Limb (tissue), 2 donors: ENCODE data around the gene IRX3.

Experiments used
- DNase-seq, 2 donors: peaks; one replicate each; pipeline ENCODE4 v3.0.0-alpha.2; 2016; ENCODE audit errors: extremely low spot score in 2 of 2

Gene IRX3

DNA sequence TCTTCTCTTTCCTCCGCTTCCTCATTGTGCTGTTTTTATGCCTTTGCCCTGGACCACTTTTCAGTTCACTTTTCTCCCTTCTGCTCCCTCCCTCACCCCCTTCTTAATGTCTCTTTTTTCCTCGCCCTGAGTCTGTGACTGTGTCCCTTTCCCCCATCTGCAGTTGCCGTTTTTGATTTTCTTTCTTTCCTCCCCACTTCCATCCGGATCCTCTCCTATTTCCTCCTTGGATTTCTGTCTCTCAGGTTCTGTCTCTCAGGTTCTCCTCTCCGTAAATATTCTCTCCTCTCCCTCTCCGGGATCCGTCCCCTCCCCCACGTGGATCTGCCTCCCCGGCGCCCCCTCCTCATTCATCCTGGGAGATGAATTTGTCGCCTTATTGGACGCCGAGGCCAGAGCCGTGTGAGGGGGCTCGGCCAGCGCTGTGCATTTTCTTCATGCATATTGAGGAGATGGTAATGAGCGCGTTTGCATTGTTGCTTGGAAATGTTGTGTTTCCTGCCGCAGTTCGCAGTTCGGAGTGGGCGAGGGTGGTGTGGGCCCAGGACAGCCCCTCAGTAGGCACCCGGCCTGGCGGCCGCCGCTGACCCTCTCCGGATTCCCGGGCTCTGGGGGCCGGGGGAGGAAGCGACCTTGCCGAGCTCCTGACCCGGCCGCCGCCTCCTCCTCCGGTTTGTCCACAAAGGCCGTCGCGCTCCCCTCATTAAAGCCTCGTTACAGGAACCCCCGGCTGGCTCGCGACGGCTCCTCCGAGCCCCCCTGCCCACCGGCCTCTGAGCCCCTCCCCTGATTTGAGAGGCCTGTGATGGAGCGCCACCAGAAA lies 4.5 kb upstream of the IRX3 start:
- peak in 1 of 2 donors; percentile 52 for DNase-seq

GRCh38 chr16:54289945-54290832 lies 3.6 kb upstream of the IRX3 start:
- peak in 1 of 2 donors; percentile 56 for DNase-seq

DNA sequence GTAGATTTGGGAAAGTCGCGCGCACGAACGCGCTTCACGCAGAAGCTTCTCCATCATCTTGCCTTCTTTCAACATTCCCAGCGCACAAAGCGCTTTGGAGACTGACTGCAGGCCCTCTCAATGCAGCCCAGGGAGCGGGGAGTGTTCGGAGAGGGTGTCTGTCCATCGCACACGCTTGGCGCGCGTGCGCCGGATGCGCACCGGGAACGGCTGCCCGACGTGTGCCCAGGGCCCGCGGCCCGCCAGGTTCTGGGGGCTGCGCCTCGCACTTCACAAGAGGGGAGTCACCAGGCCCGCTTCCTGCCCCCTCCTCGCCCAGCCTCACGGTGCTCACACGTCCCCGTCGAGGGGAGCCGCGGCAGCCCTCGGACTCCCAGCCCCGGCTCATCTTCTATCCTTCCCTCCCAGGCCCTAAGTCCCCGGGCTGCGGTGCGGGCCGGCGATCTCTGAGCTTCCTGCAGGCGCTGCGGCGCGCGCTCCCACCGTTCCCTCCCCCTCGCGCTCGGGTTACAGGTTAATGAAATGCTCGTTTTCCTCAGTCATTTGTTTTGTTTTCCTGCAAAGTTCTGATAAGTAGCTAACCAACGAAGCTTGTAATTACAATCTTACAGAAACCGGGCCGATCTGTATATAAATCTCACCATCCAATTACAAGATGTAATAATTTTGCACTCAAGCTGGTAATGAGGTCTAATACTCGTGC lies 2.8 kb upstream of the IRX3 start:
- peak in 1 of 2 donors; percentile 59 for DNase-seq

DNA sequence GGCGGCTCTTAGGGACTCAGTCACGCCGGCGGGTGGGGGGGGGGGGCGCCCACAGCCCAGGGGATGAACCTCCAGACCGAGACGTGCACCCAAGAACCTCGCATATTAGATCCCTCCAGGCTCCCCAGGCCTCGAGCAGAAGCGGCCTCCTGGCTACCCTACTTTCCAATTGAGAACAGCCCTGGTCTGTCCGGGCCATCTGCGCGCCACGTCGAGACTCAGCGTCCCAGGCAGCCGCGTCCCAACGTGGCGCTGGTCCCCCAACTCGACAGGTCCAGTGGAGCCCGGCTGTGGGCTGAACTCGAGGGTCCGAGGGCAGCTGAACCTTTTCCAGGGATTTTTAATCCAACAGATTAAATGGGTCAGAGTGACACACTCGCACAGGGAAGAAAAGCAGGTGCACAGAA lies 2.3 kb upstream of the IRX3 start:
- no peak for DNase-seq

GRCh38 chr16:54288030-54288834 lies 1.6 kb upstream of the IRX3 start:
- DNase-seq, result peak in 1 of 2 donors; percentile 50

DNA sequence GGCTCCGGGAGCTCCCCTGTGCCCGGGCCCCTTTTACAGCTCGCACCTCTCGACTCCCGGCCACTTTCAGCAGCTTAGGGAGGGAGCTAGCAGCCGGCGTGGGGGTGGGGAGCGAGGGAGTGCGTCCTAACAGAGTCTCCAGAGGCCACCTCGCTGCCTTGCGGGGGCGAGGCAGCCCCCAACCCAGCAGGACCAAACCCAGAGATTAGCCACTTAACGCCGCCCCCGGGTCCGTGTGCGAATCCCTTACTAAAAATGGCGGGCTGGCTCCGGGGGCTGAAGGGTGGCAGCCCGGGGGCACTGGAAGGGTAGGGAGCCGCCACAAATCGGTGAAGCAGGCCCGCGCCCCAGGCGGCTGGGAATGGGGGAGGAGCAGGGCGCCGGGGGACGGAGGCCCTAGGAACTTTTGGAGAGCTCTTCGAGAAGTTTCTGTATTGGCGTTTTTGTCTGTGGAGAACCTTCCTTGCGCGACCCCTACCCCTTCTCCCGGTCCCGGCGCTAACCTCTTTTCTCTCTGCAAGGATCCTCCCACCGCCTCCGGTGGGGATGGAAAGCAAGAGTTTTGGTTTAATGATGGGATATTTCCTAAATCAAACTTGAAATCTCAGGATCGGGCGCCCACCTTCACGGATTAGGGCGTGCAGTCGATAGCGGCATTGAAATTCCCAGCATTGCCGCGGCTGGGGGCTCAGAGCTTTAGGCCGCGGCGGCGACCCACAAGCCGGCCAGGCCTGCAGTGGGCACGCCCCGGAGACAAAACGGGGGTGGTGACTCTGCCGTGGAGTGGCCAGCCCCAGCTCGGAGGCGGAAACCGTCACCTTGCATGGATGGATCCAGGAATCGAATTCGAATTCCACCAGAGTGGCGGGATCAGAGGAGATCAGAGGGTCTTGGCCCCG lies 793 bp upstream of the IRX3 start:
- DNase-seq, result peak in 1 of 2 donors; percentile 36

GRCh38 chr16:54286090-54286365 lies 559 bp downstream of the IRX3 start:
- DNase-seq, result no peak

DNA sequence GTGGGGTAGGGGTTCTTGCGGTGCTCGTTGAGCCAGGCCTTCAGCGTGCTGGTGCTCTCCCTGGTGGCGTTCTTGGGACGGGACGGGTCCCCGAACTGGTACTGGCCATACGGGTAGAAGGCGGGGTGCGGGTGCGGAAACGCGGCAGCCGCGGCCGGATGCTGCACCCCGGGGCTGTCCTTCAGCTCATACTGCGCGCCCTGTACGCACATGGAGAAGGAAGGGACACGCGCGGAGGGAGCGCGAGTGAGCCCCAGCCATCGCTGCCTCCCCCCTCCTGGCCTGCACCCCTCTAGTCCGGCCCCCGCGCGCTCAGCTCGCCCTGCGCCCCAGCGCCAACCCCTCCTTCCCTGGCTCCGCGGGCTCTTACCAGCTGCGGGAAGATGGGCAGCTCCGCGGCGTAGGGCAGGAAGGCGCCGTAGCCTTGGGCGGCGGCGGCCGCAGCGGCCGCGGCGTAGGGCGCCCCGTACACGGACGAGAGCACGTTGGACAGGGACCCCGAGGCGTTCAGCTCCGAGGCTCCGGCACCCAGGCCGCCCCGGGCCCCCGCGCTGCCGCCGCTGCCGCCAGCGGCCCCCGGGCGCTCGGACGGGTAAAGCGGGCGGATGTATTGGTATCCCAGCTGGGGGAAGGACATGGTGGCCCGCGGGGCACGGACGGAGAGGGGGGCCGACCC lies 1.0 kb downstream of the IRX3 start:
- DNase-seq, result peak in 1 of 2 donors; percentile 64

GRCh38 chr16:54284931-54285413 lies 1.6 kb downstream of the IRX3 start:
- DNase-seq, result peak in 1 of 2 donors; percentile 53

DNA sequence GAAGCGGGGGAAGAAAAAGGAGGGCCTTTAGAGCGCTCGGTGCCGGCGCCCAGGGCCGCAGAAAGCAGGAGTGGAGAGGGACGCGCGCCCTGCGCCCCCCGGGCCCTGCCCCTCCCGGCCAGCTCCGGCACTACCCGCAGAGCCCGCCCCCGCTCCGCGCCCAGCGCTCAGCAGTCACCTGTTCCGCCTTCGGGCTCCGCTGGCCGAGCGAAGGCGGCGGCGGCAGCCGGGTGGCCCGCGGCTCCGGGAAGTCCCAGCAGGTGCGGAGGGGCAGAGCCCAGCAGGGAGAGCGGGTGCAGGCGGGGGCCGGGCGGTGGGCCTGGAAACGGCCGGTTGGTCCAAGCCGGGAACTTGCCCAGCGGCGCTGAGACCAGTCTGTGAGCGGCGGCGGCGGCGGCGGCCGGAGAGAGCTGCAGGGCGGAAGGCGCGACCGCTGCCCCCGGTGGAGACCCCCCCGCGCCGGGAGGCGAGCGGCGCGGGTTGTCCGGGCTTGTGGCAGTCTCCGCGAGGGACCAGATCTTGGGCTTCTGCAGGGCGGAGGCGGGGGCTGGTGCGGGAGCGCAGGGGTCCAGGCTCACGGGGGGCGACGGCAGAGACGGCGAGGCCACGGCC lies 2.2 kb downstream of the IRX3 start:
- DNase-seq, result peak in 1 of 2 donors; percentile 63

- peak in 1 of 2 donors; percentile 49 for DNase-seq
Measured at GRCh38 chr16:54283725-54284318, 2.8 kb downstream of the IRX3 start.

- DNase-seq, result peak in 1 of 2 donors; percentile 49
Measured at GRCh38 chr16:54282928-54283724, 3.5 kb downstream of the IRX3 start.

DNA sequence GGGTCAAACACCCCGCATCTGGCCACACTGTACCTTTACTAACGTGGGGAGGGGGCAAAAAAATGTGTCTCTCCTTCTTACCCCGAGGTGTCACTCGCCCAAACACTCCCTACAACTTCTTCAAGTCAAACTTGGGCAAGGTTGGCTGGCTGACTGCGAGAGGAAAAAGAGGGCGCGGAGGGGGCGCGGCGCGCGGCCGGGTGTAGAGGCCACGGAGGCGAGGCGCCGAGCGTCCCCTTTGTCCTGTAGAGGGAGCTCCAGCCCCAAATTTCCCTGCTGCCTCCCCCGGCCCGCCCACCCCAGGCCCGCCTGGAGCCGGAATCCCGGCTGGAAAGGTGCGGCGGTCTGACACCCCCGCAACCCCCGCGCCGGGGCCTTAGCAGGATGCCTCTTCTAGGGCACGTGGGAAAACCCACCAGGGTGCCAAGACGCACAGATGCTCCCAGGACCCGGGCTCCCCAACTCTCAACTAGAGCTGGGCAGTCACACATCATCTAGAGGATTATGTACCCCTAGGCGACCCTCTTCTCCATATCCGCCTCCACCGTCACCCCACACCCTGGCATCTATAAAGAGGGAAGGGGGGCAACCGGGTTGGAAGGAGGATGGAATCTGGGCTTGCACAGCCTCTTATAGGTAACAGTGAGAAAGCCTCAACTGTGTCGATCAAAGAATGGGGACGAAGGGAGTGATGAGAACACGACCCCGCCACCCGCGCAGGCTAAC lies 4.2 kb downstream of the IRX3 start:
- DNase-seq, result peak; percentile 44 to 86

DNA sequence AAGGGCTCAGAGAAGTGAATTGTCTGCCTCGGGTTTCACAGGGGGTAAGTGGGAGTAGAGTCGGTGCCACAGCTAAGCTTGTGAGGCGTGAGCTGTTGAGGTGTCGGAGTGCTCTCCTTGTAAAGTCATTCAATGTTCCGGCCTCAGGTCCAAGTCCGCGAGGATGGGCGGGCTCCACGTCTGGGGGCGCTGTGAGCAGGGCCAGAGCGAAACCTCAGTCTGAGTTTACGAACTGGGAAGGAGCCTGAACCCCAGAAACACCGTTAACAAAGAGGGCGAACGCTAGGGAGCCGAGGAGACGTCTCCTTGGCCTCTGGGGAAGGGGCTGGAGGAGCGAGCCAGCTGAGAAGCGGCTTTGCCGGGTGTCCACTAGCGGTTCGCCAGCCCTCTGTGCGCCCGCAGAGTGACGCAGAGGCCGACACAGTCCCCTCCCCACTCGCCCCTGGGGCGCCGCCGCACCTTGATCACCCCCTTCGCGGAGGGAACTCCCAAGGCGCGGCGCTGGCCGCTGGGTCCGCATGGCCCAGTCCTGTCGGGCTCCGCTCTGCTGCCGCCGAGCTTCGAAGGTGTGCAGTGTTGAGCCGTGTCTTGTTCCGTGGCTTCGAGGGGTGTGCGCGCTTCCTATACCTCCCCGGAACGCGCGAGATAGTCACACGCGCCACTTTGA lies 4.9 kb downstream of the IRX3 start:
- DNase-seq, result peak in 1 of 2 donors; percentile 44

DNA sequence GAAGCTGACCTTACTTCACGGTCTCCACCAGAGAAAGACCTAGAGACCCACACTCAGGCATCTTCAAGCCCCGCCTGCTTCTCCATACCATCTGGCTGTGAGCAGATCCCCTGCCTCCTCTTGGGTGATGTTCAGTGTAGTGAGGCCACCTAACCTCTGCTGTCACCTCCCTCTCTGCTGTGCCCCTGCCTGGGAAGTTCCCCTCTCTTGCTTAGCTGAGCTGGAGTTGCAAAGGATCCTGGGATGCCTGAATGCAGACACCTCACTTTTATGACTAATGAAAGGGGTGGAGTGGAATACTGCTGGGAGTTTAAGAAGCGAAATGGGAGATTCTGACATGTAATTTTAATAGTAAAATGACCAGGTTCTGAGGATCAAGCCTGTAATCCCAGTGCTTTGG lies 5.8 kb downstream of the IRX3 start:
- DNase-seq, result no peak
